ENCODE data around the gene CBR4.

The CBR4 gene

GRCh38 chr4:169010125-169011023, at the start of gene CBR4:
CBR4 (minus strand) TSS chr4:169010255; CDS start chr4:169010089, 166 bp downstream.
- H3K9me3 Mint-ChIP-seq, result no peaks in the 10 kb centered on the region
- H3K36me3 Mint-ChIP-seq, result peaks cover 2% of the 10 kb centered on the region
- H3K4me1 Mint-ChIP-seq, result peaks cover 33% of the 10 kb centered on the region
- CTCF ChIA-PET, result interaction anchor here (0.7 to 1.7 kb wide), 6 partner anchors 86 to 1393 kb away, joined by 3 to 9 read pairs (median 4); partner anchors contain the start of gene NEK1
- DNase-seq, result peak; percentile 97
- peak within 1 kb of the TSS; percentile 93 for H3K27ac Mint-ChIP-seq
- H3K27me3 Mint-ChIP-seq, result peaks cover 7% of the 10 kb centered on the region
- H3K4me3 Mint-ChIP-seq, result peak within 1 kb of the TSS; percentile 84

DNA sequence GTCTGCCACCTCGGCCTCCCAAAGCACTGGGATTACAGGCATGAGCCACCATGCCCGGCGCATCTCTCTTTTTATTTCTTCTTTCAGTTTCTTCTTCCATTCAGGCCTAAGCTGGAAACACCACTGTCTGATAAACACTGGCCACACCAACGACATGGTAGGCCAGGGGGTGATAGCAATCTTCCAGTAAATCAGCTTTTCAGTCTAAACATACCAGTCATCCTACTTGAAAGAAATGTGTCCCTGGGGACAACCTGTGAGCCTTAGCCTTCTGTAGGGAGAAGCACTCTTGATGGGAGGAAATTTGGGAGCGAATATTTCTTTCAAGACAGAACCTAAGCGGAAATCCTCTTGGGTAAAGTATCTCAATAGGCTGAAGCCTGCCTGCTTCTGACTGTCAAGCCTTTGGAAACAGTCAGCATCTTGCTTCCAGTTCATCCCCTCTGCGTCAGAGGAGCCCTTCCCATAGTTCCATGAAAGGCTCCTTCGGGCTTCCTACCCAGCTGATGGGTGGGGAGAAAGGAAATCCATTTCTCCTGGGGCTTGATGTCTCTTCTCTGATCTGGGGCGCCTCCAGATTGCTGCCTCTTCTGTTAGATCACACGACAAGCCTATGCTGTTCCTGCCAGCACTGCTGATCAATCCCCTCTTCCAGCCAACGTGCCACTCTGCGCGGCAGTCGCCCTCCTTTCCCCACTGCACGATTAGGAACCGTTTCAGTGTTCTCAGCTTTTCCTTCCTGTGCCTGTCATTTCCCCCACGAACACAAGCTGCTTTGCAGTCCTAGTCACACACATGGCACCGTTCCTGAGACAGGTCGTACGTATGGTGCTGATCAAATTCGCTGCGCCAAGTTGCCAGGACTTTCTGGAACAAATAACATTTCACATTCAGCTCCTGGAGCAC, 49.5 kb upstream of the CBR4 start:
- peaks cover 2% of the 10 kb centered on the region for H3K27me3 Mint-ChIP-seq
- CTCF ChIA-PET, result no interaction called here
- DNase-seq, result no peak
- no peak overlapping the region for H3K4me3 Mint-ChIP-seq
- H3K36me3 Mint-ChIP-seq, result no peaks in the 10 kb centered on the region
- no peaks in the 10 kb centered on the region for H3K4me1 Mint-ChIP-seq
- H3K9me3 Mint-ChIP-seq, result no peaks in the 10 kb centered on the region
- H3K27ac Mint-ChIP-seq, result no peak overlapping the region

GRCh38 chr4:169058312-169058711, 48.3 kb upstream of the CBR4 start:
- H3K4me1 Mint-ChIP-seq, result no peaks in the 10 kb centered on the region
- H3K36me3 Mint-ChIP-seq, result no peaks in the 10 kb centered on the region
- peaks cover 3% of the 10 kb centered on the region for H3K27me3 Mint-ChIP-seq
- no peaks in the 10 kb centered on the region for H3K9me3 Mint-ChIP-seq
- CTCF ChIA-PET, result no interaction called here
- no peak overlapping the region for H3K27ac Mint-ChIP-seq
- H3K4me3 Mint-ChIP-seq, result no peak overlapping the region
- DNase-seq, result no peak

- CTCF ChIA-PET, result no interaction called here
- Mint-ChIP-seq H3K36me3 (no peaks in the 10 kb centered on the region), H3K27ac (no peak overlapping the region), H3K4me1 (no peaks in the 10 kb centered on the region), H3K27me3 (peaks cover 3% of the 10 kb centered on the region), H3K9me3 (no peaks in the 10 kb centered on the region), H3K4me3 (no peak overlapping the region)
- no peak for DNase-seq
Observed at GRCh38 chr4:169054879-169055278, 44.8 kb upstream of the CBR4 start.

DNA sequence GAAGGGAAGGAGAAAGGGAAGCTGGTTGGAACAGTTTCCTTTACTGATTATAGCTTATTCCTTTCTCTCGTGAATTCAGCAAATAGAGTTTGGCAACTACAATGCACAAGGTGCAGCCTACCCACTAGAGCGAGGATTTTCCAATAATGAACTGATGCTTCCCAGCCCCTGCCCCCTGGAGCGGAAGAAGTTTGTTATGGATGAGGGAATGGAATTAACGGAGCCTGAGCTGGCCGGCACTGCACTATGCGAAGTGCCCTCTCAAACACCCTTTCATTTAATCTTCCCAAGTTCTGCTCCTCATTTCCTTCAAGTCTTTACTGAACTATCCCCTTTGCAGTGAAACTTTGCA, 42.5 kb upstream of the CBR4 start:
- Mint-ChIP-seq H3K36me3 (no peaks in the 10 kb centered on the region), H3K4me3 (no peak overlapping the region), H3K9me3 (no peaks in the 10 kb centered on the region), H3K27ac (no peak overlapping the region), H3K27me3 (peaks cover 3% of the 10 kb centered on the region), H3K4me1 (no peaks in the 10 kb centered on the region)
- DNase-seq, result no peak
- CTCF ChIA-PET, result no interaction called here

DNA sequence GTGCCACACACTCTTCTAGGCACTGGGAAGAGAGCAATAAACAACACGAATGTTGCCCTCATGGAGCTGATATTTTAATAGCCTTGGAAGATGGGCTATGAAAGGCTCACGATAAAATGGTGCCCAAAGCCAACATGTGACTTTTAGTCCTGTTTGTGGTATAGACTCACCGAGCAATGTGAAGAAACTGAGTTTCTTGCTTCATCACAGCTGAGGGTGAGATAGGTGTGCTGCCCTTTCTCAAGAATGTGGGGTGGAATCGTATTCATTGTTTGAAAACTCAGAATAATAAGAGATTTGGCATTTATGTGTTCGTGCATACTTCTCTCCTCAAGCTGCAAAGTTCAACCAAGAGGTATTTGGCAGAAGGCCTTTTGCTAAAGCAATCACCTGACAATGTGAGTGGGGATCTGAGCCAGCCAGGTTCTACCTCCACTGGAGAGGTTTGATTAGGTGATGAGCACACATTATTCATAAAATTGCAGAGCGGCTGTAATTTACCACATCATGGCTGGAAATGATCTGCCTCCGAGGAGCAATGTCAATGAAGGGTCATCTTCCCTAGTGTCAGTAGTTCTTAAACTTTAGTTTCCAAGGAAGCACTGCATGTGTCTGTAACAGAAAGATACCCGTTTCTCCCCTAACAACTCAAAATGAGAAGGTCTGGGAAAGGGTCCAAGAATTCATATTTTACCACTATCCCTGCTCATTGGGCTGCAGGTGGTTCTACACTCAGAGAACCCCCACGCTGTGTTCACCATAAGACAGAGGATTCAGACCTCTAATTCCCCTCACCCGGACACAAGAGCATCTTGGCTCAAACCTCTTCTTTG, 41.9 kb upstream of the CBR4 start:
- Mint-ChIP-seq H3K27me3 (peaks cover 3% of the 10 kb centered on the region), H3K4me1 (no peaks in the 10 kb centered on the region), H3K27ac (no peak overlapping the region), H3K9me3 (no peaks in the 10 kb centered on the region), H3K36me3 (no peaks in the 10 kb centered on the region), H3K4me3 (no peak overlapping the region)
- DNase-seq, result no peak
- CTCF ChIA-PET, result no interaction called here

DNA sequence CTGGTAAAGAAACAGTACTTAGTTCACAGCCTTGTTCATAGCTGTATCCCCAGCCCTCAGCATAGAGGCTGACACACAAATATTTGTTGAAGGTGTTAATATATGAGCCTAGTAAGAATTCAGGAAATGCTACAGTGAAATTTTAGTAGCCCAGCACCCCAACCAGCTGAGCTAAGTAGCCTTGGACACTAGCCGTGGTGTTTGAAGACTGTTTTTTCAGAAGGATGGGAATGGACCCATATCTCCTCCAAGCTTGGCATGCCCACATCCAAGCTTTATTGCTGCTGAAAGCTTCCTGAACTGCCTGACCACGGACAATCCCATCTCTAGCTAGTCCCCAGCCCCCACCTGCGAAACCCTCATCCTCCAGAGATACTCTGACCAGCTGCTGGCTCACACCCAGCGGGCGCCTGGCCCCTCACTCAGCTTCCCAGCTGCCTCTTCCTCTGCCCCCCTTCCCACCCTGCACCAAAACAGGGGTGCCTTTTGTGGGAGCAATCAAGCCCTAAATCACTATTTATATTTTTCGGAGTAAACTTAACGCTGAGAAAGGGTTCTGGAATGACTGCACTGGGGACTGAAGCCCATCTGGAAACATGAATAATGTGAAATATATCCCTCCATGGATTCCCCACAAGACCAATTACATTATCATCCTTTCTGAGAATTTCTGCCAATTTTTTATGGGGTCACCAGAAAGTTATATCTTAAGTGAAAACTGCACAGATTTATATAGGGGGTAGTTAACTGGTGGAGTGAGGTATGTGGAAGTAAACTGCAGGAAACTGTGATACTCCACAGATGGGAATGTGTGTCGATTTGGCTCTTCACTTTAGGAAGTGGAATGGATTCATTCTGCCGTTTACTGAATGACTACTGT, 41.1 kb upstream of the CBR4 start:
- no peak overlapping the region for H3K27ac Mint-ChIP-seq
- CTCF ChIA-PET, result no interaction called here
- H3K36me3 Mint-ChIP-seq, result no peaks in the 10 kb centered on the region
- DNase-seq, result no peak
- peaks cover 3% of the 10 kb centered on the region for H3K27me3 Mint-ChIP-seq
- no peaks in the 10 kb centered on the region for H3K9me3 Mint-ChIP-seq
- no peak overlapping the region for H3K4me3 Mint-ChIP-seq
- no peaks in the 10 kb centered on the region for H3K4me1 Mint-ChIP-seq

DNA sequence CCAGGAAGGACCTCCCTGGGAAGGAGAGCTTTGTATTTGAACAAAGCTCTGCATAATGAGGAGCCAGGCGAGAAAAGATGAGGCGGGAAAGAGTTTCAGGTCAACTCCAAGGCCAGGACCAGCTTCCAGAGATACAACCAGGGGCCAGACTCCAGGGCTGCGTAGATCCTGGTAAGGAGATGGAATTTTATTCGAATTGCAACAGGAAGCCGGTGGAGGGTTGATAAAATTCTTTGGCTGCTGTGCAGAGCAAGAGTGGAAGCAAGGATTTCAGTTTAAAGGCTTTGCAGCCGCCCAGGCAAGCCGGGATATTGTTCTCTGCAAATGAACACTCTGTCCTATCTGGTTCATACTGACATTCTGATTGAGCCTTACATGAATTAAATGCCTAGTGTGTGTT, 40.2 kb upstream of the CBR4 start:
- CTCF ChIA-PET, result no interaction called here
- no peaks in the 10 kb centered on the region for H3K4me1 Mint-ChIP-seq
- H3K9me3 Mint-ChIP-seq, result no peaks in the 10 kb centered on the region
- no peak overlapping the region for H3K27ac Mint-ChIP-seq
- H3K36me3 Mint-ChIP-seq, result no peaks in the 10 kb centered on the region
- DNase-seq, result no peak
- H3K4me3 Mint-ChIP-seq, result no peak overlapping the region
- peaks cover 3% of the 10 kb centered on the region for H3K27me3 Mint-ChIP-seq

DNA sequence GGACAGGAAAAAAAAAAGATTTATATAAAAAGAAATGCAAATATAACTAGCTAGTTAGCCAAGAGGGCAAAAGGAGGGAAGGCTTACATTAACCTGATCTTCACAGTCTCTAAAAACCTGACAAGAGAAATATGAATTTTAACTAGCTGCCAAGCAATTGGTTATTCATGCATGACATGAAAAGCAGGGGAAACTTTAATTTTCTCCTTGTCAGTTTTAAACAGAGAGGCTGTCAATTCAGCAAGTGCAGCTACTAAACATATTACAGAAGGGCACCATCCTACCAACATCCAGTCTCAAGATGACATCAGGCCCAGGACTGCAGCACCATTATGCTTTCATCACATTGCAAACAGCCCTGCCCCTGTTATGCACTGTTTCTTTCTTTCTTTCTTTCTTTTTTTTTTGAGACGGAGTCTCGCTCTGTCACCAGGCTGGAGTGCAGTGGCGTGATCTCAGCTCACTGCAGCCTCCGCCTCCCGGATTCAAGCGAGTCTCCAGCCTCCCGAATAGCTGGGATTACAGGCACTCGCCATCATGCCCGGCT, 38.9 kb upstream of the CBR4 start:
- H3K27me3 Mint-ChIP-seq, result no peaks in the 10 kb centered on the region
- no peak overlapping the region for H3K27ac Mint-ChIP-seq
- H3K4me3 Mint-ChIP-seq, result no peak overlapping the region
- no peaks in the 10 kb centered on the region for H3K9me3 Mint-ChIP-seq
- CTCF ChIA-PET, result interaction anchor here (1.4 kb wide), 1 partner anchor 10 kb away, joined by 3 read pairs; no protein-coding TSS in a partner anchor
- no peak for DNase-seq
- no peaks in the 10 kb centered on the region for H3K36me3 Mint-ChIP-seq
- H3K4me1 Mint-ChIP-seq, result no peaks in the 10 kb centered on the region

- no peak overlapping the region for H3K27ac Mint-ChIP-seq
- H3K4me3 Mint-ChIP-seq, result no peak overlapping the region
- CTCF ChIA-PET, result interaction anchor here (1.4 kb wide), 1 partner anchor 9 kb away, joined by 3 read pairs; no protein-coding TSS in a partner anchor
- H3K36me3 Mint-ChIP-seq, result no peaks in the 10 kb centered on the region
- H3K9me3 Mint-ChIP-seq, result no peaks in the 10 kb centered on the region
- DNase-seq, result no peak
- H3K4me1 Mint-ChIP-seq, result no peaks in the 10 kb centered on the region
- H3K27me3 Mint-ChIP-seq, result no peaks in the 10 kb centered on the region
Observed at GRCh38 chr4:169047956-169048355, 37.9 kb upstream of the CBR4 start.

DNA sequence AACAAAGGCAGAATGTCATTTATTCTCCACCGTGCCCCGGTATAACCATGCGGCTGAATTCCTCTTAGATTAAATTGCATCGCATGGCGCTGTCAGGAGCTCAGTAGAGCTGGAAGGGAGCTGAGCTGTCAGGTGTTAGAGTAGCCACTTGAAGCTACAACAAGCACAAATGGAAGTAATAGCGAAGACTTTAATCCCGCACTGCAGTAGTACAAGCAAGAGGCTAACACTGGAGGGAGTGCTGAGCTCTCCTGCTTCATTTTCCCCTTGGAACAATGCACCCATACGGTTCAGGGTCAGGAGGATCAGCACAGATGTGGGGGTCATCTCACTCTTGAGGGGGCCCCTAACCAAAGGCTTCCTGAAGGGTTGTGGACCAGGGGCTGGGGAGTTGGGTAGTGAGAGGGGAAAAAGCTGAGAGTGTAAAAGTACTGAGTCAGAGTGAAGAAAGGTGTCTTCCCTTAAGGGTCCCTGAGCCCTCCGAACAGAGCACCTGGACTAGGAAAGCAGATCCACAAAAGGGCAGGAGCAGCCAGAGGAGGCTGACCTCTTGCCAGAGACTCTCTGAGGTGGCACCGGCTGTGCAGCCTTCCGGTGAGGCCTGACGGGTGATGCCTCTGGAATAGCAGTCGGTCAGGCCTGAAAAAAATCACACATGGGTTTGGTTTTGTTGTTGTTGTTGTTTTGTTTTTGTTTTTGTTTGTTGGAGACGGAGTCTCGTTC, 36.0 kb upstream of the CBR4 start:
- no peaks in the 10 kb centered on the region for H3K4me1 Mint-ChIP-seq
- no peak overlapping the region for H3K4me3 Mint-ChIP-seq
- no peak for DNase-seq
- no peaks in the 10 kb centered on the region for H3K9me3 Mint-ChIP-seq
- CTCF ChIA-PET, result no interaction called here
- no peak overlapping the region for H3K27ac Mint-ChIP-seq
- peaks cover 8% of the 10 kb centered on the region for H3K27me3 Mint-ChIP-seq
- H3K36me3 Mint-ChIP-seq, result no peaks in the 10 kb centered on the region

DNA sequence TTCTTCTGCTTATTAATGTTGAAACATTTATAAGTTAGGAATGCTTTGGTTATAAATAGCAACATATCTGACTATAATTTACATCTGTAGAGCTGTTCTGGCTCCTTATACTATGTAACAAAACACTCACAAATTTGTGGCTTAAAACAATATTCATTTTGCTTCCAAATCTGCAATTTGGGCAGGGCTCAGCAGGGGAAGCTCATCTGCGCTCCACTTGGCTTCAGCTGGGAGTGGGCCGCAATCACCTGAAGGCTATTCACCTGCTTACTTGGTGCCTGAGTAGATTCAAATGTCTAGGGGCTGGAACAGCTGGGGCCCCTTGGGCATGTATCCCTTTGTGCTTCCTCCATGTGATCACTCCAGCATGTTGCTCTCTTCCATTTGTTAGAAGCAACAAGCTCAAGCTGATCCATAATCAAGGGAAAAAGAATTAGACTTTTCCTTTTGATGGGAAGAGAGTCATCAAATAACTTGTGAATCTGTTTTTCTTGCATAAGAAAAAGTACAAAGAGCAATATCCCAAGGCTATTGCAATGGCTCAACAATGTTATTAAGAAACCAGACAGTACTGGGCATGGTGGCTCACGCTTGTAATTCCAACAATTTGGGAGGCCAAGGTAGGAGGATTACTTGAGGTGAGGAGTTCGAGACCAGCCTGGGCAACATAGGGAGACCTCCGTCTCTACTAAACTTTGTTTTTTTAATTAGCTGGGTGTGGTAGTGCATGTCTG, 34.8 kb upstream of the CBR4 start:
- Mint-ChIP-seq H3K27ac (no peak overlapping the region), H3K27me3 (peaks cover 8% of the 10 kb centered on the region), H3K4me3 (no peak overlapping the region), H3K9me3 (no peaks in the 10 kb centered on the region), H3K4me1 (no peaks in the 10 kb centered on the region), H3K36me3 (no peaks in the 10 kb centered on the region)
- CTCF ChIA-PET, result no interaction called here
- no peak for DNase-seq
